GM23338 (cell line): ENCODE results near the gene SNCB. TPM values are rescaled to one million over a fixed set of nuclear protein-coding genes. Genes with fewer than 3 reads are reported as not detected.

Experiments
- ETS1 ChIP-seq: IDR thresholded peaks from 2 replicates; pipeline ENCODE4 v1.6.1; 2016; ENCODE audit warnings: antibody characterized with exemption
- EZH2 ChIP-seq: fragments of 200-600 bp; sonication (generic); IDR thresholded peaks from one replicate; pipeline ENCODE4 v1.8.0; 2017; ENCODE audit warnings: antibody characterized with exemption, mild to moderate bottlenecking, low read depth; ENCODE audit not compliant: unreplicated experiment
- EZH2phosphoT487 ChIP-seq: fragments of 200-600 bp; sonication (generic); IDR thresholded peaks from one replicate; pipeline ENCODE4 v1.8.1; 2018; ENCODE audit warnings: antibody characterized with exemption; ENCODE audit not compliant: unreplicated experiment
- JUNB ChIP-seq: IDR thresholded peaks from one replicate; pipeline ENCODE4 v1.6.1; 2016; ENCODE audit warnings: antibody characterized with exemption; ENCODE audit not compliant: unreplicated experiment
- ZNF462 ChIP-seq: fragments of 250-450 bp; sonication (Bioruptor Pico); IDR thresholded peaks from 2 replicates; pipeline ENCODE4 v1.5.0; 2020; ENCODE audit warnings: mild to moderate bottlenecking, moderate library complexity
- polyA plus RNA-seq: library from polyadenylated mRNA; unstranded; fragments of >200 nt; fragmentation: Nextera tagmentation; extraction: Ambion mirVana; gene quantifications from 2 replicates; pipeline ENCODE4 v1.2.1, GENCODE V29; 2016
- total RNA-seq: library from RNA; depleted of rRNA; stranded (reverse); fragments of >200 nt; shearing (Covaris generic); gene quantifications from 2 replicates; pipeline ENCODE4 v1.2.3, GENCODE V29; 2014
- TF ChIP-seq, protein P1 (sequence below): IDR thresholded peaks from one replicate; pipeline ENCODE4 v1.6.1; 2018; ENCODE audit warnings: antibody characterized with exemption; ENCODE audit not compliant: unreplicated experiment

The SNCB gene
- total and polyA plus RNA-seq, 2 experiments from 2014 or later, result 3.6 to 13.5 TPM

DNA sequence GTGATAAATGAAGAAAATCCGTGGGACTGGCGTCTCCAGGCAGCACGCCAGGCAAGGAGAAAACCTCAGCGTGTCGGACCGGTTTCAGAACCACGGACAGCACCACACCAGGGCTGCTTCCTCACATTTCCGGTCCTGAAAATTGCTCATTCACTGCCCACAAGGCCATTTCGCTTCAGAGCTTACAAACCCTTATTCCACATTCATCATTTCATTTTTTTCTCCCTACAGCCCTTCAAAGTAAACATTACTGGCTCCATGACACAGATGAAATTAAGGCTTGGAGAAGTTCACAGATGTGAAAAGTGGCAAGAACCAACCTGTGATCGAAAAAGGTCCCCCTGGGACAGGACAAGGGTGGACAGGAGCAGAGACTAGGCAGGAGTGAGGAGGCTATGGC is 18.9 kb downstream of the SNCB start (continued):
- TF ChIP-seq ZNF462 (CRISPR knock-in tag) (no peak), ETS1 (0 out of 2 replicates have a peak, but pooled peaks have one; percentile 30), EZH2phosphoT487 (no peak), JUNB (no peak), EZH2 (no peak)
- TF ChIP-seq, protein P1, sequence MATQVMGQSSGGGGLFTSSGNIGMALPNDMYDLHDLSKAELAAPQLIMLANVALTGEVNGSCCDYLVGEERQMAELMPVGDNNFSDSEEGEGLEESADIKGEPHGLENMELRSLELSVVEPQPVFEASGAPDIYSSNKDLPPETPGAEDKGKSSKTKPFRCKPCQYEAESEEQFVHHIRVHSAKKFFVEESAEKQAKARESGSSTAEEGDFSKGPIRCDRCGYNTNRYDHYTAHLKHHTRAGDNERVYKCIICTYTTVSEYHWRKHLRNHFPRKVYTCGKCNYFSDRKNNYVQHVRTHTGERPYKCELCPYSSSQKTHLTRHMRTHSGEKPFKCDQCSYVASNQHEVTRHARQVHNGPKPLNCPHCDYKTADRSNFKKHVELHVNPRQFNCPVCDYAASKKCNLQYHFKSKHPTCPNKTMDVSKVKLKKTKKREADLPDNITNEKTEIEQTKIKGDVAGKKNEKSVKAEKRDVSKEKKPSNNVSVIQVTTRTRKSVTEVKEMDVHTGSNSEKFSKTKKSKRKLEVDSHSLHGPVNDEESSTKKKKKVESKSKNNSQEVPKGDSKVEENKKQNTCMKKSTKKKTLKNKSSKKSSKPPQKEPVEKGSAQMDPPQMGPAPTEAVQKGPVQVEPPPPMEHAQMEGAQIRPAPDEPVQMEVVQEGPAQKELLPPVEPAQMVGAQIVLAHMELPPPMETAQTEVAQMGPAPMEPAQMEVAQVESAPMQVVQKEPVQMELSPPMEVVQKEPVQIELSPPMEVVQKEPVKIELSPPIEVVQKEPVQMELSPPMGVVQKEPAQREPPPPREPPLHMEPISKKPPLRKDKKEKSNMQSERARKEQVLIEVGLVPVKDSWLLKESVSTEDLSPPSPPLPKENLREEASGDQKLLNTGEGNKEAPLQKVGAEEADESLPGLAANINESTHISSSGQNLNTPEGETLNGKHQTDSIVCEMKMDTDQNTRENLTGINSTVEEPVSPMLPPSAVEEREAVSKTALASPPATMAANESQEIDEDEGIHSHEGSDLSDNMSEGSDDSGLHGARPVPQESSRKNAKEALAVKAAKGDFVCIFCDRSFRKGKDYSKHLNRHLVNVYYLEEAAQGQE, result peak; percentile 86
